Gastroesophageal sphincter (tissue), 4 donors: ENCODE data around the gene NFIA. TPM values are rescaled to one million over a fixed set of nuclear protein-coding genes. Genes with fewer than 3 reads are reported as not detected.

ENCODE experiments used
- ATAC-seq: fragments of 150-250 bp; one replicate; pipeline ENCODE4 v1.9.1; 2016; ENCODE audit warnings: mild to moderate bottlenecking, moderate library complexity
- H3K27ac ChIP-seq, 4 donors: fragments of 200-600 bp; sonication (generic) in 3 of 4; 1 replicate in 3 of 4; 2 replicates in 1 of 4; pipeline ENCODE4 v1.5.1; 2016 to 2019
- H3K27me3 ChIP-seq: fragments of 200-600 bp; sonication (generic); one replicate; pipeline ENCODE4 v1.5.1; 2019
- H3K36me3 ChIP-seq, 2 donors: fragments of 200-600 bp; sonication (generic); one replicate each; pipeline ENCODE4 v1.5.1; 2019; ENCODE audit warnings: control low read depth in 1 of 2
- H3K4me1 ChIP-seq, 3 donors: fragments of 200-600 bp; sonication (generic); 1 replicate in 2 of 3; 2 replicates in 1 of 3; pipeline ENCODE4 v1.5.1; 2016 to 2019; ENCODE audit warnings: control low read depth in 2 of 3
- H3K4me3 ChIP-seq, 2 donors: fragments of 200-600 bp; sonication (generic); one replicate each; pipeline ENCODE4 v1.5.1; 2019; ENCODE audit warnings: mild to moderate bottlenecking in 1 of 2, moderate library complexity in 1 of 2
- H3K9me3 ChIP-seq, 3 donors: fragments of 200-600 bp; sonication (generic); one replicate each; pipeline ENCODE4 v1.5.1; 2017 to 2019; ENCODE audit warnings: control low read depth in 2 of 3
- CTCF ChIP-seq, 4 experiments: fragments of 200-600 bp in 2 of 4; fragments of 450-650 bp in 2 of 4; sonication (generic) in 1 of 4; IDR thresholded peaks; one replicate each; pipeline ENCODE4 v1.5.1; 2017 to 2019; ENCODE audit warnings: antibody characterized with exemption in 4 of 4, mild to moderate bottlenecking in 2 of 4, moderate library complexity in 2 of 4
- EP300 ChIP-seq: sonication (generic); formaldehyde crosslinking; IDR thresholded peaks from one replicate; pipeline ENCODE4 v1.6.1; 2017; ENCODE audit warnings: antibody characterized with exemption, mild to moderate bottlenecking
- POLR2A ChIP-seq, 2 donors: fragments of 450-650 bp; IDR thresholded peaks; one replicate each; pipeline ENCODE4 v1.6.1; 2017; ENCODE audit warnings: antibody characterized with exemption in 2 of 2, mild to moderate bottlenecking in 2 of 2, moderate library complexity in 1 of 2
- POLR2AphosphoS5 ChIP-seq: sonication (generic); formaldehyde crosslinking; IDR thresholded peaks from one replicate; pipeline ENCODE4 v1.6.1; 2017; ENCODE audit warnings: antibody characterized with exemption
- WGBS, 2 donors: methylation state at CpG; one replicate each; pipeline ENCODE4 v1.1.5; 2018; ENCODE audit warnings: low coverage in 1 of 2; 5-methylcytosine and 5-hydroxymethylcytosine counted together
- total RNA-seq, 4 donors: library from RNA; depleted of rRNA; stranded (reverse); fragments of >200 nt; gene quantifications; one replicate each; pipeline ENCODE4 v1.1.0, GENCODE V29; 2016

NFIA gene
- total RNA-seq, 4 donors from 2014 or later, result 123 to 205 (median 149) TPM

DNA sequence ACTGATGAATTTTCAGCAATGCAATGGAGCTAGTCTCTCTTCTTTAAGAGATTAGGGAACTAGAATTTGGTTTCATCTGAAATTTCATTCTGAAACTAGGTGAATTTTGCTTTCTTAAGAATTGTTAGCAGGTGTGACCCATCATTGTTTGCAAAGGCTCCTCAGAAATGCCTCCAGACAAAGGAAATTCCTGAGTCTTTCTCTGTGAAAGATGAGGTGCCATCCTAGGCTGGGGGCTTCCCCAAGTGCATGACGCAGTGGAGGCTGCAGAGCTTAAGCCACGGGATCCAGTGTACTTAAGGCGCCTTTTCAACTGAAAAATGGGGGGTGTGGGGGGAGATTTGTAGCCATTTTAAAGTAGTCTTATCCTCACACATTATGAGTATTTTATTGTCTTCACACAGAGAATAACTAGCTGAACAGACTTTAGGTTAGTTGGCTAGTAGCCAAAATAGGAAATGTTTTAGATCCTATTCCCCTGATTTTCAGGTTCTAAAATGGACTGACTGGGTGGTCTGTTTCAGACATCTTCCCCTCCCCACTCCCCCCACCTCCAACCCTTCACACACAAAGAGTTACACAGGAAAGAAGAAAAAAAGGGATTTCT lies 202.0 kb downstream of the NFIA start:
- no peaks in the 10 kb centered on the region for H3K36me3 ChIP-seq
- no peaks in the 10 kb centered on the region for H3K27me3 ChIP-seq
- no peak for ATAC-seq
- no peak for TF ChIP-seq CTCF (IDR thresholded peaks at IDR 0.05)
- no peak for TF ChIP-seq POLR2A (IDR thresholded peaks at IDR 0.05)
- TF ChIP-seq POLR2AphosphoS5, result no peak
- TF ChIP-seq EP300, result no peak
- H3K4me1 ChIP-seq, result peaks cover 5 to 59% (median 6%) of the 10 kb centered on the region in 3 donors
- H3K27ac ChIP-seq, result no peak overlapping the region
- WGBS, 2 donors, result 93% methylated on average over 3 of the region's 3 CpGs; no CpG with 5 or more reads in 1 of the 2 donors
- no peak overlapping the region for H3K4me3 ChIP-seq
- H3K9me3 ChIP-seq, result no peaks in the 10 kb centered on the region

GRCh38 chr1:61284936-61285335 lies 202.6 kb downstream of the NFIA start:
- 95 to 100% methylated on average over 4 to 5 of the region's 5 CpGs for whole genome bisulfite sequencing, 2 donors
- peaks cover 5 to 53% (median 6%) of the 10 kb centered on the region in 3 donors for H3K4me1 ChIP-seq

GRCh38 chr1:61285371-61285885 lies 203.1 kb downstream of the NFIA start:
- ATAC-seq, result no peak
- no peaks in the 10 kb centered on the region for H3K9me3 ChIP-seq
- no peaks in the 10 kb centered on the region for H3K36me3 ChIP-seq
- no peak for TF ChIP-seq EP300
- no peak for TF ChIP-seq POLR2AphosphoS5
- TF ChIP-seq POLR2A (IDR thresholded peaks at IDR 0.05), result no peak
- TF ChIP-seq CTCF (IDR thresholded peaks at IDR 0.05), result no peak
- H3K27ac ChIP-seq, result no peak overlapping the region
- H3K4me1 ChIP-seq, result peaks cover 5 to 53% (median 6%) of the 10 kb centered on the region in 3 donors
- no peaks in the 10 kb centered on the region for H3K27me3 ChIP-seq
- H3K4me3 ChIP-seq, result no peak overlapping the region
- WGBS, 2 donors, result 80 to 83% methylated on average over 1 to 3 of the region's 3 CpGs

More at GRCh38 chr1:61284936-61285335, 202.6 kb downstream of the NFIA start:
- Histone ChIP-seq H3K36me3 (no peaks in the 10 kb centered on the region), H3K27ac (no peak overlapping the region), H3K9me3 (no peaks in the 10 kb centered on the region), H3K4me3 (no peak overlapping the region), H3K27me3 (no peaks in the 10 kb centered on the region)
- TF ChIP-seq POLR2A (IDR thresholded peaks at IDR 0.05), result no peak
- TF ChIP-seq CTCF (IDR thresholded peaks at IDR 0.05), result no peak
- TF ChIP-seq POLR2AphosphoS5, result no peak
- no peak for TF ChIP-seq EP300
- no peak for ATAC-seq

DNA sequence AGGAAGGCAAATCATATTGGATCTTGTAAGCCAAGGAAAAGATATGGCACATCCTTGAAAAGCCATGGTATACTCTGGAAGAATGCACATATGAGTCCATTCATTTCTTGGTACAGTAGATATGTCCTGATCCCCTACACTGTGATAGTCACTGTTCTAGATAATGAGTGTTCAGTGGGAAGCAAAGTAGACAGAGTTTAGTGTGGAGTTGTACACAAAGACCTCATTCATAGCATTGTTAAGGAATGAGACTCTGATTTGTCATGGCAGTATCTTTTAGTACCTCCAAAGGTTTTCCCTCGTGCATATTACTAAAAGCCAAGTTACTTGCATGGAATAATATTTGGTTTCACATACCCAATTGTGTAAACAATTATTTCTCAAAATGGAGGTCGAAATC lies 204.7 kb downstream of the NFIA start:
- no peaks in the 10 kb centered on the region for H3K36me3 ChIP-seq
- no peaks in the 10 kb centered on the region for H3K9me3 ChIP-seq
- H3K27me3 ChIP-seq, result no peaks in the 10 kb centered on the region
- no peak for TF ChIP-seq POLR2AphosphoS5
- no peak for TF ChIP-seq EP300
- TF ChIP-seq POLR2A (IDR thresholded peaks at IDR 0.05), result no peak
- TF ChIP-seq CTCF (IDR thresholded peaks at IDR 0.05), result no peak
- no peak for ATAC-seq
- H3K4me3 ChIP-seq, result no peak overlapping the region
- WGBS, 2 donors, result 62 to 79% methylated on average over 2 of the region's 2 CpGs
- no peak overlapping the region for H3K27ac ChIP-seq
- H3K4me1 ChIP-seq, result peaks cover 5 to 55% (median 6%) of the 10 kb centered on the region in 3 donors

DNA sequence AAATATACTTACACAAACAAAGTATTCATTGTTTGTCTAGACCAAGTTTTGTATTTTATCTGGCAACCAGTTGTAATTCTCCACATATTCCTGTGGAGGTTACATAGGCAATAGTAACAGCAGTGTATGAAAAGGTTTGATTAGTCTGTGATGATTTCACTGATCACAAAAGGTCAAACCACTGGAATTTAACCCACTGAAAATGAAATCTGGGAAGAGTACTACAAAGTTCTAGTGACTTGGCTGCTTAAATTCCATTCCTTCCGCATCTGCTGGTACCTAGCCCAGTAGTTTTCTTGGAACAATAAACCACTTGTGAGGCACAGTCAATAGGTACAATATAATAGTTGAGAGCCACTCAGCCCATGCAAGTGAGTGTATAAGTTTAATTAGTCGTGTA lies 205.4 kb downstream of the NFIA start:
- Histone ChIP-seq H3K4me1 (peaks cover 5 to 51% (median 6%) of the 10 kb centered on the region in 3 donors), H3K27me3 (no peaks in the 10 kb centered on the region), H3K4me3 (no peak overlapping the region), H3K36me3 (no peaks in the 10 kb centered on the region), H3K9me3 (no peaks in the 10 kb centered on the region), H3K27ac (no peak overlapping the region)
- TF ChIP-seq CTCF (IDR thresholded peaks at IDR 0.05), result no peak
- no peak for TF ChIP-seq POLR2A (IDR thresholded peaks at IDR 0.05)
- TF ChIP-seq POLR2AphosphoS5, result no peak
- no peak for TF ChIP-seq EP300
- WGBS, 2 donors, result 88 to 100% methylated on average over 1 to 2 of the region's 2 CpGs
- no peak for ATAC-seq
